HUES64 (cell line): ENCODE results near the gene NMRAL1.

Experiments
- H3K27ac ChIP-seq: 2 replicates; pipeline ENCODE4 v1.7.0; 2013; ENCODE audit warnings: low read depth, low read length, inconsistent platforms
- H3K27me3 ChIP-seq: 2 replicates; pipeline ENCODE4 v1.6.1; 2013; ENCODE audit warnings: mild to moderate bottlenecking, low read length; ENCODE audit not compliant: insufficient read depth
- H3K36me3 ChIP-seq: 2 replicates; pipeline ENCODE4 v1.6.1; 2013; ENCODE audit warnings: mild to moderate bottlenecking, low read length; ENCODE audit not compliant: insufficient read depth
- H3K4me1 ChIP-seq: 2 replicates; pipeline ENCODE4 v1.6.1; 2013; ENCODE audit warnings: mild to moderate bottlenecking, low read length, moderate library complexity; ENCODE audit not compliant: insufficient read depth
- H3K4me3 ChIP-seq: 2 replicates; pipeline ENCODE4 v1.5.1; 2013; ENCODE audit warnings: mild to moderate bottlenecking, low read length, moderate library complexity
- H3K9ac ChIP-seq: 2 replicates; pipeline ENCODE4 v1.6.1; 2013; ENCODE audit warnings: mild to moderate bottlenecking, low read depth, low read length
- H3K9me3 ChIP-seq: 2 replicates; pipeline ENCODE4 v1.6.1; 2013; ENCODE audit warnings: low read depth, low read length; ENCODE audit not compliant: insufficient read depth
- WGBS: fragments of 150-250, 120-280 bp; methylation state at CpG from one replicate; pipeline ENCODE4 v1.1.7; 2013; ENCODE audit warnings: missing lambda C conversion rate; 5-methylcytosine and 5-hydroxymethylcytosine counted together

The NMRAL1 gene

DNA sequence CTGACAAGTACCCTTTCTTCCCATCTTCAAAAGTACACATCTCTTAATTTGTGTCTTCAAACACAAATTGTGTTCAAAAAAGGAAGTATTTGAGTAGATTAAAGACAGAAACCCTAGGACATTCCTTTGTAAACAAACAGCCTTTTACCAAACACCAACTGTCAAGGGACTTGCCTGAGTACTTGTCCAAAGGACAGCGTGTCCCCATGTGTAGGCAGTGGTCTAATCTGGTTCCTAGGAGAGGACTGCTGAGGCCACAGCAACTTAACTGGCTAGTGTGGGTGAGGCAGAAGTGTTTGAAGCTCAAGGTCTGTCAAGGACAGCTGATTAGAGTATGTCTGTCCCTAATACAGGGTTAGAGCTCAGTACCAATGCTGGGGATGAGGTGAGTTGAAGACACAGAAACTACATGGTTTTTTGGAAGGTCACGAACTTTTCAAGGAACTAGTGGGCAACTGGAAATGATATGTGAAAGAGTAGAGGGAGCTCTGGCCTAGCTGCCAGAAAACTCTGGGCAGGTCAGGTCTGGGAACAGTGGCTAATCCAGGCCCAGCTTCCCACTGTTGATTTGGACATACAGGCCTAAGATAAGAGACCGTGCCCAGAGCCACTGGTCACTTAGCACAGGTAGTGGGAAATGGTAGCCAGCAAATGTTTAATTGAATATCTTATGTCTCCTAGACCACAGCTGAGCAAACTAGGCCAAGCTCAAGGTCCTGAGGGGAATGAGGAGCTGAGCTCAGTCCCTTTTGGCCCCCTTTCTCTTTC is 11.9 kb upstream of the NMRAL1 start:
- no peaks in the 10 kb centered on the region for H3K9me3 ChIP-seq
- peaks cover 7% of the 10 kb centered on the region; the same call in 1 of the 2 replicates for H3K36me3 ChIP-seq
- no peaks in the 10 kb centered on the region for H3K27me3 ChIP-seq
- no peak overlapping the region for H3K4me3 ChIP-seq
- no peak overlapping the region for H3K27ac ChIP-seq
- 89% methylated on average over 3 of the region's 3 CpGs for WGBS
- no peaks in the 10 kb centered on the region for H3K4me1 ChIP-seq
- H3K9ac ChIP-seq: no peak overlapping the region; the same call in 1 of the 2 replicates

DNA sequence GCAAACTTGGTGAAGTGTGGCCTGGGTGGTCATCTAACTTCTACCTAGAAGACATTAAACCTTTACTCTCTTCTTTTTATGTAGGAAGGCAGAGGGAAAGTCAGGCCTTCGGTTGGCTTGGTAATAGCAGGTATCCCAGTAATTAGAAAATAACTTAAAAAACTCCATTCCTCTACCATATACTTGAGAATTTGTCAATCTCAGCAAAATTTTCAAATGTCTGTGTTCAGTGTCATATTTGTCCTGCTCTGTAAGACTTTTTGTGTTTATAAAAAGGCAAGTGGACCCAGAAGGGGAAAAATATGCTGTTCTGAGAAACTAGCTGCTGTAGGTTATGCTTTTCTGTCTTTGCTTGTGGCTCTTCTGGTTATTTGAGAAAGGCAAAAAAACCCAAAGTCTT is 7.5 kb upstream of the NMRAL1 start:
- Histone ChIP-seq H3K36me3 (peaks cover 7% of the 10 kb centered on the region; the same call in 1 of the 2 replicates), H3K4me1 (no peaks in the 10 kb centered on the region), H3K4me3 (no peak overlapping the region), H3K27me3 (no peaks in the 10 kb centered on the region), H3K9ac (no peak overlapping the region), H3K9me3 (no peaks in the 10 kb centered on the region), H3K27ac (no peak overlapping the region)
- no CpG with 5 or more reads among the region's 1 CpG for WGBS

- Histone ChIP-seq H3K9me3 (no peaks in the 10 kb centered on the region), H3K36me3 (peaks cover 7% of the 10 kb centered on the region; the same call in 1 of the 2 replicates), H3K27me3 (no peaks in the 10 kb centered on the region), H3K9ac (no peak overlapping the region), H3K4me1 (no peaks in the 10 kb centered on the region), H3K27ac (no peak overlapping the region), H3K4me3 (no peak overlapping the region)
- 93% methylated on average over 2 of the region's 2 CpGs for WGBS
Measured at GRCh38 chr16:4481526-4481925, 7.1 kb upstream of the NMRAL1 start.

- 69% methylated on average over 2 of the region's 2 CpGs for WGBS
- H3K4me1 ChIP-seq: no peaks in the 10 kb centered on the region
- no peak overlapping the region for H3K27ac ChIP-seq
- H3K27me3 ChIP-seq: 0 out of 2 replicates have a peak, but pooled peaks cover 5% of the 10 kb centered on the region
- no peak overlapping the region for H3K4me3 ChIP-seq
- peaks cover 5% of the 10 kb centered on the region; the same call in 1 of the 2 replicates for H3K9me3 ChIP-seq
- H3K36me3 ChIP-seq: no peaks in the 10 kb centered on the region
- no peak overlapping the region for H3K9ac ChIP-seq
Measured at GRCh38 chr16:4477966-4478365, 3.5 kb upstream of the NMRAL1 start.

DNA sequence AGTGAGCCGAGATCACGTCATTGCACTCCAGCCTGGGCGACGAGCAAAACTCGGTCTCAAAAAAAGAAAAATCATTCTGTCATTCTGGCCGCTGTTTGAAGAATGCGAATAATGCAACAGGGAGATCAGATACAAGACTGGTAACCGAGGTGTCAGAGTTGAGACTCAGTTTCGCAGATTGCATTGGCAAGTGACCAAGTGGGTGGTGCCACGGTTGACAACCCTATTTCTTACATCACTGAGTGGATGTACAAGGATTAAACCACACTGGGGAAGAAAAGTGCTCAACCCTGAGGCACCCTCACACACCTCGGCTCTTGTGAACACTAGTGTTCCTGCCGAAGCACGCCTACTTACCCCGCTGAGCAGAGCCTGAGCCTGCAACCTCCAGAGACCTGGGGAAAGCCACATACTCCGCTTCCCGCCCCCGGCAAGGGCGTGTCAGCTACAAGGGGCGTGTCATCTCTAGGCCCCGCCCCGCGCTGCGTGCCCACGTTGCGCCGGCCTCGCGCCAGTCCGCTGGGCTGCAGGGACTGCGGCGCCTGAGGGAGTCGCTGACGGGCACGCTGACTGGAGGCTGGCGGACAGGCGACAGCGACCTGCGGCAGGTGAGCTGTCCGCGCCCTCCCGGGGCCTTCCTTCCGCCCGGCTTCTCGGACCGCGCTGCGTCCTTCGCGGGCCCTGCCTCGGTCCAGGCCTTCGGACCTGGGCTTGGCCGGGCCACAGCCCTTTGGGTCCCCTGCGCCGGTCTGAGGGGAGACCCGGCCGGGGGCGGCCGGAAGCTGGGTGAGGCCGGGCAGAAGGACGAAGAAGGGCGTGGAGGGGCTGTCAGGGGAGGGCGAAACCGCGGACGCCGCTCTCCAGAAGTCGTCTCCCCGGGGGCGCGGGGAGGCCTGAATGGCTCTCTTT is 1.7 kb upstream of the NMRAL1 start, which contains the start of gene HMOX2:
Gene HMOX2, plus strand, starts transcription at position 519 of the 909 bp plus-strand sequence. CDS start 29,127 bp downstream, outside the sequence.
- peaks cover 5% of the 10 kb centered on the region for H3K36me3 ChIP-seq
- H3K27ac ChIP-seq: no peak within 1 kb of the TSS
- WGBS: 12% methylated on average over 70 of the region's 70 CpGs
- peaks cover 5% of the 10 kb centered on the region; the same call in 1 of the 2 replicates for H3K9me3 ChIP-seq
- 0 out of 2 replicates have a peak, but pooled peaks cover 5% of the 10 kb centered on the region for H3K27me3 ChIP-seq
- H3K4me1 ChIP-seq: no peaks in the 10 kb centered on the region
- H3K4me3 ChIP-seq: peak within 1 kb of the TSS; percentile 67
- H3K9ac ChIP-seq: 0 out of 2 replicates have a peak within 1 kb of the TSS, but pooled peaks have one; percentile 22

- Histone ChIP-seq H3K36me3 (peaks cover 22% of the 10 kb centered on the region), H3K4me1 (no peaks in the 10 kb centered on the region), H3K9ac (no peak overlapping the region), H3K27ac (no peak overlapping the region), H3K27me3 (0 out of 2 replicates have a peak, but pooled peaks cover 5% of the 10 kb centered on the region), H3K4me3 (0 out of 2 replicates have a peak overlapping the region, but pooled peaks have one; percentile 71), H3K9me3 (peaks cover 5% of the 10 kb centered on the region; the same call in 1 of the 2 replicates)
- 64% methylated on average over 4 of the region's 4 CpGs for WGBS
Measured at GRCh38 chr16:4472880-4473279, 1.5 kb downstream of the NMRAL1 start.

- peaks cover 5% of the 10 kb centered on the region; the same call in 1 of the 2 replicates for H3K9me3 ChIP-seq
- H3K4me3 ChIP-seq: no peak overlapping the region
Measured at GRCh38 chr16:4471869-4472268, 2.6 kb downstream of the NMRAL1 start.

DNA sequence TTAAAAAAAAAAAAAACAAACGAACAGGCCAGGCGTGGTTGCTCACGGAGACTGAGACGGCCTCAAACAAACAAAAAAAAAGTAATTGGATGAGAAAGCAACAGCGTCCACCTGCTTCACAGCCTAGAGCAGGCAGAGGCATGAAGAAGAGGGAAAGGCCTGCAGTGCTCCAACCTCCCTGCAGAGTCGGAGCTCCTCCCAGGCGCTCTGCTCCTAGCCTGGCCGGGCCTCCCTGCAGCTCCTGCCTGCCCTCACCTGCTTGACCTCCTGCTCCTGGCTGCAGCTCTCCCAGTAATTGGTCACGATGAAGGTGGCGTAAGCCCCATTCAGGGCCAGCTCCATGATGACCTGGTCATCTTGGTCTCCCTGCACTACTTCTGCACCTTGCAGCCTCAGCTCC is 5.5 kb downstream of the NMRAL1 start:
- H3K27me3 ChIP-seq: no peaks in the 10 kb centered on the region
- 94% methylated on average over 10 of the region's 10 CpGs for WGBS
- H3K27ac ChIP-seq: no peak overlapping the region
- H3K9me3 ChIP-seq: no peaks in the 10 kb centered on the region
- peaks cover 53% of the 10 kb centered on the region for H3K36me3 ChIP-seq
- no peak overlapping the region for H3K9ac ChIP-seq
- H3K4me3 ChIP-seq: no peak overlapping the region
- H3K4me1 ChIP-seq: no peaks in the 10 kb centered on the region

More at GRCh38 chr16:4471869-4472268, 2.6 kb downstream of the NMRAL1 start:
- Histone ChIP-seq H3K27ac (no peak overlapping the region), H3K36me3 (peaks cover 30% of the 10 kb centered on the region), H3K27me3 (0 out of 2 replicates have a peak, but pooled peaks cover 5% of the 10 kb centered on the region), H3K4me1 (no peaks in the 10 kb centered on the region), H3K9ac (no peak overlapping the region)
- 97% methylated on average over 5 of the region's 5 CpGs for WGBS

- Histone ChIP-seq H3K9me3 (no peaks in the 10 kb centered on the region), H3K4me1 (no peaks in the 10 kb centered on the region), H3K9ac (no peak overlapping the region), H3K27ac (no peak overlapping the region), H3K36me3 (peaks cover 61% of the 10 kb centered on the region), H3K27me3 (no peaks in the 10 kb centered on the region), H3K4me3 (no peak overlapping the region)
- 96% methylated on average over 16 of the region's 16 CpGs for WGBS
Measured at GRCh38 chr16:4467916-4468315, 6.5 kb downstream of the NMRAL1 start.

- Histone ChIP-seq H3K27ac (no peak overlapping the region), H3K27me3 (no peaks in the 10 kb centered on the region), H3K9ac (no peak overlapping the region), H3K4me3 (no peak overlapping the region), H3K4me1 (peaks cover 4% of the 10 kb centered on the region; the same call in 1 of the 2 replicates), H3K9me3 (no peaks in the 10 kb centered on the region), H3K36me3 (peaks cover 56% of the 10 kb centered on the region)
- WGBS: 96% methylated on average over 32 of the region's 32 CpGs
Measured at GRCh38 chr16:4465977-4466779, 8.2 kb downstream of the NMRAL1 start.
